HEK293 (cell line): ENCODE data around the gene CLGN.

Source experiments
- GLIS2 ChIP-seq: fragments of 450-650 bp; formaldehyde crosslinking; IDR thresholded peaks from 2 replicates; pipeline ENCODE4 v1.5.1; 2016; ENCODE audit warnings: missing biosample characterization, missing genetic modification characterization
- HOXA7 ChIP-seq: sonication (generic); formaldehyde crosslinking; IDR thresholded peaks from 2 replicates; pipeline ENCODE4 v1.8.1; 2022; ENCODE audit warnings: missing genetic modification reagents, borderline replicate concordance
- HOXD13 ChIP-seq: sonication (generic); formaldehyde crosslinking; IDR thresholded peaks from 2 replicates; pipeline ENCODE4 v1.8.0; 2022; ENCODE audit warnings: missing genetic modification reagents, borderline replicate concordance
- KLF1 ChIP-seq: fragments of 450-650 bp; formaldehyde crosslinking; IDR thresholded peaks from 2 replicates; pipeline ENCODE4 v1.5.1; 2016; ENCODE audit warnings: missing biosample characterization, missing genetic modification characterization
- MZF1 ChIP-seq: fragments of 450-650 bp; formaldehyde crosslinking; IDR thresholded peaks from 2 replicates; pipeline ENCODE4 v1.5.1; 2017; ENCODE audit warnings: missing biosample characterization, missing genetic modification characterization, borderline replicate concordance
- SP3 ChIP-seq: fragments of 450-650 bp; formaldehyde crosslinking; IDR thresholded peaks from 2 replicates; pipeline ENCODE4 v1.5.1; 2016; ENCODE audit warnings: missing biosample characterization, missing genetic modification characterization
- SP7 ChIP-seq: fragments of 450-650 bp; formaldehyde crosslinking; IDR thresholded peaks from 2 replicates; pipeline ENCODE4 v1.5.1; 2016; ENCODE audit warnings: missing biosample characterization, missing genetic modification characterization
- ZBTB20 ChIP-seq: fragments of 450-650 bp; formaldehyde crosslinking; IDR thresholded peaks from 2 replicates; pipeline ENCODE4 v1.5.1; 2016; ENCODE audit warnings: missing biosample characterization, missing genetic modification characterization
- ZNF114 ChIP-seq: fragments of 450-650 bp; formaldehyde crosslinking; IDR thresholded peaks from 2 replicates; pipeline ENCODE4 v1.5.0; 2017; ENCODE audit warnings: missing biosample characterization, missing genetic modification characterization
- ZNF121 ChIP-seq: fragments of 450-650 bp; formaldehyde crosslinking; IDR thresholded peaks from 2 replicates; pipeline ENCODE4 v1.5.1; 2016; ENCODE audit warnings: missing biosample characterization, missing genetic modification characterization
- ZNF155 ChIP-seq: fragments of 450-650 bp; formaldehyde crosslinking; IDR thresholded peaks from 2 replicates; pipeline ENCODE4 v1.5.1; 2016; ENCODE audit warnings: missing biosample characterization, missing genetic modification characterization
- ZNF157 ChIP-seq: fragments of 450-650 bp; formaldehyde crosslinking; IDR thresholded peaks from 2 replicates; pipeline ENCODE4 v1.5.1; 2016; ENCODE audit warnings: missing biosample characterization, missing genetic modification characterization
- ZNF169 ChIP-seq: fragments of 450-650 bp; formaldehyde crosslinking; IDR thresholded peaks from 2 replicates; pipeline ENCODE4 v1.5.1; 2016; ENCODE audit warnings: missing biosample characterization, missing genetic modification characterization
- ZNF223 ChIP-seq: fragments of 450-650 bp; formaldehyde crosslinking; IDR thresholded peaks from 2 replicates; pipeline ENCODE4 v1.5.1; 2016; ENCODE audit warnings: missing biosample characterization, missing genetic modification characterization
- ZNF350 ChIP-seq: fragments of 450-650 bp; formaldehyde crosslinking; IDR thresholded peaks from 2 replicates; pipeline ENCODE4 v1.5.0; 2017; ENCODE audit warnings: missing biosample characterization, mild to moderate bottlenecking, missing genetic modification characterization
- ZNF558 ChIP-seq: fragments of 450-650 bp; formaldehyde crosslinking; IDR thresholded peaks from 2 replicates; pipeline ENCODE4 v1.5.1; 2016; ENCODE audit warnings: missing biosample characterization, missing genetic modification characterization
- ZNF629 ChIP-seq: fragments of 450-650 bp; formaldehyde crosslinking; IDR thresholded peaks from 2 replicates; pipeline ENCODE4 v1.5.1; 2017; ENCODE audit warnings: missing biosample characterization, missing genetic modification characterization
- ZNF701 ChIP-seq: fragments of 450-650 bp; formaldehyde crosslinking; IDR thresholded peaks from 2 replicates; pipeline ENCODE4 v1.5.1; 2016; ENCODE audit warnings: missing biosample characterization, missing genetic modification characterization
- ZNF707 ChIP-seq: fragments of 450-650 bp; formaldehyde crosslinking; IDR thresholded peaks from 2 replicates; pipeline ENCODE4 v1.5.1; 2016; ENCODE audit warnings: missing biosample characterization, missing genetic modification characterization
- ZNF747 ChIP-seq: fragments of 450-650 bp; formaldehyde crosslinking; IDR thresholded peaks from 2 replicates; pipeline ENCODE4 v1.5.1; 2016; ENCODE audit warnings: missing biosample characterization, missing genetic modification characterization
- ZNF785 ChIP-seq: fragments of 450-650 bp; formaldehyde crosslinking; IDR thresholded peaks from 2 replicates; pipeline ENCODE4 v1.5.1; 2016; ENCODE audit warnings: missing biosample characterization, missing genetic modification characterization
- TF ChIP-seq, protein P1 (sequence below): fragments of 450-650 bp; IDR thresholded peaks from 2 replicates; pipeline ENCODE4 v1.5.1; 2018; ENCODE audit warnings: missing biosample characterization, missing genetic modification characterization
- TF ChIP-seq, protein P2 (sequence below): fragments of 450-650 bp; formaldehyde crosslinking; IDR thresholded peaks from 2 replicates; pipeline ENCODE4 v1.5.1; 2016; ENCODE audit warnings: missing biosample characterization, missing genetic modification characterization
- TF ChIP-seq, protein P3 (sequence below): fragments of 450-650 bp; formaldehyde crosslinking; IDR thresholded peaks from 2 replicates; pipeline ENCODE4 v1.5.1; 2016; ENCODE audit warnings: missing biosample characterization, missing genetic modification characterization
- TF ChIP-seq, protein P4 (sequence below): fragments of 450-650 bp; formaldehyde crosslinking; IDR thresholded peaks from 2 replicates; pipeline ENCODE4 v1.5.1; 2016; ENCODE audit warnings: missing biosample characterization, missing genetic modification characterization, borderline replicate concordance
- TF ChIP-seq, protein P5 (sequence below): fragments of 450-650 bp; formaldehyde crosslinking; IDR thresholded peaks from 2 replicates; pipeline ENCODE4 v1.5.1; 2016; ENCODE audit warnings: missing biosample characterization, missing genetic modification characterization
- TF ChIP-seq, protein P6 (sequence below): fragments of 450-650 bp; formaldehyde crosslinking; IDR thresholded peaks from 2 replicates; pipeline ENCODE4 v1.5.1; 2016; ENCODE audit warnings: missing biosample characterization, missing genetic modification characterization

The CLGN gene

DNA sequence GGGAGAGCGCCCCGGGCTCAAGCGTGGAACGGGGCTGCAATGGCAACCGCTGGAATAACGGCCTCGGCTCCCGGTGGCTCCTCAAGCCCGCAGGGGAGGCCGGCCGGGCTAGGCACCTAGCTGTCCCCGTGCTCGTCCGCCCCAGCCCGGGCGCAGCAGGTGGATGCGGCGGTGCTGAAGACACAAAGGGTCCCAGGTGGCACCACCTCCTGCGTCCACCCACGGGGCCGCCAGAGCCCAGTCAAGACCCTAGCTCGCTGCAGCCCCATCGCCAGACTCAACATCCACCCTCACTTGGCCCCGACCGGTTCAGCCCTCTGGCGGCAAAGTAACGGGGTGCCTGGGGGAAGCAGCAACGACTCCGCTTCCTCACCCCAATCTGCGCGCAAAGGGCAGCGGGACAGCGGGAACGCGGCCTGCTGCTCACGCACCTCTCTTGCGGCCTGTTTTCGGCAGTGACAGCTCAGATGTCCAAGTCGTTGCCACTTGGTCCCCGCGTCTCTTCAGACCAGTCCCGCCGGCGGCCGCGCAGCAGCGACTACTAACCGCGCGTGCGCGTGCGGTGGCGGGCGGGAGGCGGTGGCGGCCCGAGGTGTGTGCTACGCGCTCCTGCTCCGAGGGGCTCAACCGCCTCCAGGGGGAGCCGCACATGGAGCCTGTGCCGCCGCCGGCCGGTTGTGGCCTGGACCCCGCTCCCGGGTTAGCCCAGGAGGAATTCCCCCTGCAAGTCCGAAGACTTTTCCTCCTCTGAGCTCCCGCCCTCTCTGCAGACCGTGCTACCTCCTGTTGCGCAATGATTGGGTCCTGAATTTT lies at the start of gene CLGN (continued):
- TF ChIP-seq, protein P1, sequence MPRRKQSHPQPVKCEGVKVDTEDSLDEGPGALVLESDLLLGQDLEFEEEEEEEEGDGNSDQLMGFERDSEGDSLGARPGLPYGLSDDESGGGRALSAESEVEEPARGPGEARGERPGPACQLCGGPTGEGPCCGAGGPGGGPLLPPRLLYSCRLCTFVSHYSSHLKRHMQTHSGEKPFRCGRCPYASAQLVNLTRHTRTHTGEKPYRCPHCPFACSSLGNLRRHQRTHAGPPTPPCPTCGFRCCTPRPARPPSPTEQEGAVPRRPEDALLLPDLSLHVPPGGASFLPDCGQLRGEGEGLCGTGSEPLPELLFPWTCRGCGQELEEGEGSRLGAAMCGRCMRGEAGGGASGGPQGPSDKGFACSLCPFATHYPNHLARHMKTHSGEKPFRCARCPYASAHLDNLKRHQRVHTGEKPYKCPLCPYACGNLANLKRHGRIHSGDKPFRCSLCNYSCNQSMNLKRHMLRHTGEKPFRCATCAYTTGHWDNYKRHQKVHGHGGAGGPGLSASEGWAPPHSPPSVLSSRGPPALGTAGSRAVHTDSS (tag by site-specific recombination): no peak
- no peak for TF ChIP-seq ZNF701 (tag by site-specific recombination)
- TF ChIP-seq, protein P2, sequence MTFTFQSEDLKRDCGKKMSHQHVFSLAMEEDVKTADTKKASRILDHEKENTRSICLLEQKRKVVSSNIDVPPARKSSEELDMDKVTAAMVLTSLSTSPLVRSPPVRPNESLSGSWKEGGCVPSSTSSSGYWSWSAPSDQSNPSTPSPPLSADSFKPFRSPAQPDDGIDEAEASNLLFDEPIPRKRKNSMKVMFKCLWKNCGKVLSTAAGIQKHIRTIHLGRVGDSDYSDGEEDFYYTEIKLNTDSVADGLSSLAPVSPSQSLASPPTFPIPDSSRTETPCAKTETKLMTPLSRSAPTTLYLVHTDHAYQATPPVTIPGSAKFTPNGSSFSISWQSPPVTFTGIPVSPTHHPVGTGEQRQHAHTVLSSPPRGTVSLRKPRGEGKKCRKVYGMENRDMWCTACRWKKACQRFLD (tag by site-specific recombination): no peak
- TF ChIP-seq, protein P3, sequence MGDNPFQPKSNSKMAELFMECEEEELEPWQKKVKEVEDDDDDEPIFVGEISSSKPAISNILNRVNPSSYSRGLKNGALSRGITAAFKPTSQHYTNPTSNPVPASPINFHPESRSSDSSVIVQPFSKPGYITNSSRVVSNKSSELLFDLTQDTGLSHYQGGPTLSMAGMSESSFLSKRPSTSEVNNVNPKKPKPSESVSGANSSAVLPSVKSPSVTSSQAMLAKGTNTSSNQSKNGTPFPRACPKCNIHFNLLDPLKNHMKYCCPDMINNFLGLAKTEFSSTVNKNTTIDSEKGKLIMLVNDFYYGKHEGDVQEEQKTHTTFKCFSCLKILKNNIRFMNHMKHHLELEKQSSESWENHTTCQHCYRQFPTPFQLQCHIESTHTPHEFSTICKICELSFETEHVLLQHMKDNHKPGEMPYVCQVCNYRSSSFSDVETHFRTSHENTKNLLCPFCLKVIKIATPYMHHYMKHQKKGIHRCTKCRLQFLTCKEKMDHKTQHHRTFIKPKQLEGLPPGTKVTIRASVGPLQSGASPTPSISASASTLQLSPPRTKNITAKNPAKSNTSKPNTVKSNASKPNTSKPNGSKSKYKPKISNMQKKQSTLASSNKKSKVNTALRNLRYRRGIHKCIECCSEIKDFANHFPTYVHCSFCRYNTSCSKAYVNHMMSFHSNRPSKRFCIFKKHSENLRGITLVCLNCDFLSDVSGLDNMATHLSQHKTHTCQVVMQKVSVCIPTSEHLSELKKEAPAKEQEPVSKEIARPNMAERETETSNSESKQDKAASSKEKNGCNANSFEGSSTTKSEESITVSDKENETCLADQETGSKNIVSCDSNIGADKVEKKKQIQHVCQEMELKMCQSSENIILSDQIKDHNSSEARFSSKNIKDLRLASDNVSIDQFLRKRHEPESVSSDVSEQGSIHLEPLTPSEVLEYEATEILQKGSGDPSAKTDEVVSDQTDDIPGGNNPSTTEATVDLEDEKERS (tag by site-specific recombination): no peak
- TF ChIP-seq ZNF785: no peak
- TF ChIP-seq ZNF629 (tag by site-specific recombination): 0 out of 2 replicates have a peak, but pooled peaks have one; percentile 16
- TF ChIP-seq KLF1 (tag by site-specific recombination): no peak
- no peak for TF ChIP-seq ZNF121
- TF ChIP-seq, protein P4, sequence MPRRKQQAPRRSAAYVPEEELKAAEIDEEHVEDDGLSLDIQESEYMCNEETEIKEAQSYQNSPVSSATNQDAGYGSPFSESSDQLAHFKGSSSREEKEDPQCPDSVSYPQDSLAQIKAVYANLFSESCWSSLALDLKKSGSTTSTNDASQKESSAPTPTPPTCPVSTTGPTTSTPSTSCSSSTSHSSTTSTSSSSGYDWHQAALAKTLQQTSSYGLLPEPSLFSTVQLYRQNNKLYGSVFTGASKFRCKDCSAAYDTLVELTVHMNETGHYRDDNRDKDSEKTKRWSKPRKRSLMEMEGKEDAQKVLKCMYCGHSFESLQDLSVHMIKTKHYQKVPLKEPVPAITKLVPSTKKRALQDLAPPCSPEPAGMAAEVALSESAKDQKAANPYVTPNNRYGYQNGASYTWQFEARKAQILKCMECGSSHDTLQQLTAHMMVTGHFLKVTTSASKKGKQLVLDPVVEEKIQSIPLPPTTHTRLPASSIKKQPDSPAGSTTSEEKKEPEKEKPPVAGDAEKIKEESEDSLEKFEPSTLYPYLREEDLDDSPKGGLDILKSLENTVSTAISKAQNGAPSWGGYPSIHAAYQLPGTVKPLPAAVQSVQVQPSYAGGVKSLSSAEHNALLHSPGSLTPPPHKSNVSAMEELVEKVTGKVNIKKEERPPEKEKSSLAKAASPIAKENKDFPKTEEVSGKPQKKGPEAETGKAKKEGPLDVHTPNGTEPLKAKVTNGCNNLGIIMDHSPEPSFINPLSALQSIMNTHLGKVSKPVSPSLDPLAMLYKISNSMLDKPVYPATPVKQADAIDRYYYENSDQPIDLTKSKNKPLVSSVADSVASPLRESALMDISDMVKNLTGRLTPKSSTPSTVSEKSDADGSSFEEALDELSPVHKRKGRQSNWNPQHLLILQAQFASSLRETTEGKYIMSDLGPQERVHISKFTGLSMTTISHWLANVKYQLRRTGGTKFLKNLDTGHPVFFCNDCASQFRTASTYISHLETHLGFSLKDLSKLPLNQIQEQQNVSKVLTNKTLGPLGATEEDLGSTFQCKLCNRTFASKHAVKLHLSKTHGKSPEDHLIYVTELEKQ (tag by site-specific recombination): no peak
- no peak for TF ChIP-seq ZNF157 (tag by site-specific recombination)
- TF ChIP-seq ZNF350 (tag by site-specific recombination): no peak
- TF ChIP-seq ZNF155 (tag by site-specific recombination): no peak
- no peak for TF ChIP-seq ZNF707
- TF ChIP-seq SP3 (tag by site-specific recombination): 0 out of 2 replicates have a peak, but pooled peaks have one; percentile 10
- TF ChIP-seq, protein P5, sequence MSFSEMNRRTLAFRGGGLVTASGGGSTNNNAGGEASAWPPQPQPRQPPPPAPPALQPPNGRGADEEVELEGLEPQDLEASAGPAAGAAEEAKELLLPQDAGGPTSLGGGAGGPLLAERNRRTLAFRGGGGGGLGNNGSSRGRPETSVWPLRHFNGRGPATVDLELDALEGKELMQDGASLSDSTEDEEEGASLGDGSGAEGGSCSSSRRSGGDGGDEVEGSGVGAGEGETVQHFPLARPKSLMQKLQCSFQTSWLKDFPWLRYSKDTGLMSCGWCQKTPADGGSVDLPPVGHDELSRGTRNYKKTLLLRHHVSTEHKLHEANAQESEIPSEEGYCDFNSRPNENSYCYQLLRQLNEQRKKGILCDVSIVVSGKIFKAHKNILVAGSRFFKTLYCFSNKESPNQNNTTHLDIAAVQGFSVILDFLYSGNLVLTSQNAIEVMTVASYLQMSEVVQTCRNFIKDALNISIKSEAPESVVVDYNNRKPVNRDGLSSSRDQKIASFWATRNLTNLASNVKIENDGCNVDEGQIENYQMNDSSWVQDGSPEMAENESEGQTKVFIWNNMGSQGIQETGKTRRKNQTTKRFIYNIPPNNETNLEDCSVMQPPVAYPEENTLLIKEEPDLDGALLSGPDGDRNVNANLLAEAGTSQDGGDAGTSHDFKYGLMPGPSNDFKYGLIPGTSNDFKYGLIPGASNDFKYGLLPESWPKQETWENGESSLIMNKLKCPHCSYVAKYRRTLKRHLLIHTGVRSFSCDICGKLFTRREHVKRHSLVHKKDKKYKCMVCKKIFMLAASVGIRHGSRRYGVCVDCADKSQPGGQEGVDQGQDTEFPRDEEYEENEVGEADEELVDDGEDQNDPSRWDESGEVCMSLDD (tag by site-specific recombination): 0 out of 2 replicates have a peak, but pooled peaks have one; percentile 68
- TF ChIP-seq GLIS2 (tag by site-specific recombination): peak; percentile 75
- no peak for TF ChIP-seq HOXA7 (CRISPR knock-in tag)
- 0 out of 2 replicates have a peak, but pooled peaks have one; percentile 22 for TF ChIP-seq SP7 (tag by site-specific recombination)
- TF ChIP-seq ZBTB20 (tag by site-specific recombination): peak; percentile 84
- no peak for TF ChIP-seq ZNF747 (tag by site-specific recombination)
- TF ChIP-seq ZNF114: no peak
- TF ChIP-seq HOXD13 (CRISPR knock-in tag): no peak
- TF ChIP-seq ZNF223 (tag by site-specific recombination): peak; percentile 68; the same call in 1 of the 2 replicates
- TF ChIP-seq, protein P6, sequence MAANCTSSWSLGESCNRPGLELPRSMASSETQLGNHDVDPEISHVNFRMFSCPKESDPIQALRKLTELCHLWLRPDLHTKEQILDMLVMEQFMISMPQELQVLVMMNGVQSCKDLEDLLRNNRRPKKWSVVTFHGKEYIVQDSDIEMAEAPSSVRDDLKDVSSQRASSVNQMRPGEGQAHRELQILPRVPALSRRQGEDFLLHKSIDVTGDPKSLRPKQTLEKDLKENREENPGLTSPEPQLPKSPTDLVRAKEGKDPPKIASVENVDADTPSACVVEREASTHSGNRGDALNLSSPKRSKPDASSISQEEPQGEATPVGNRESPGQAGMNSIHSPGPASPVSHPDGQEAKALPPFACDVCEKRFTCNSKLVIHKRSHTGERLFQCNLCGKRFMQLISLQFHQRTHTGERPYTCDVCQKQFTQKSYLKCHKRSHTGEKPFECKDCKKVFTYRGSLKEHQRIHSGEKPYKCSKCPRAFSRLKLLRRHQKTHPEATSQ (tag by site-specific recombination): no peak
- no peak for TF ChIP-seq ZNF169 (tag by site-specific recombination)
- TF ChIP-seq ZNF558 (tag by site-specific recombination): no peak
- TF ChIP-seq MZF1: no peak
